Body of pancreas (tissue), 4 donors: ENCODE results near the gene FH.

Experiments used
- POLR2A ChIP-seq, 3 donors: fragments of 450-650 bp; IDR thresholded peaks; one replicate each; pipeline ENCODE4 v1.6.1; 2016; ENCODE audit warnings: antibody characterized with exemption in 3 of 3, mild to moderate bottlenecking in 2 of 3
- TF ChIP-seq, protein P1 (sequence below), 7 experiments: fragments of 450-650 bp in 4 of 7; fragments of 200-600 bp in 3 of 7; sonication (generic) in 3 of 7; IDR thresholded peaks; one replicate each; pipeline ENCODE4 v1.5.1; 2016 to 2019; ENCODE audit warnings: antibody characterized with exemption in 7 of 7

DNA sequence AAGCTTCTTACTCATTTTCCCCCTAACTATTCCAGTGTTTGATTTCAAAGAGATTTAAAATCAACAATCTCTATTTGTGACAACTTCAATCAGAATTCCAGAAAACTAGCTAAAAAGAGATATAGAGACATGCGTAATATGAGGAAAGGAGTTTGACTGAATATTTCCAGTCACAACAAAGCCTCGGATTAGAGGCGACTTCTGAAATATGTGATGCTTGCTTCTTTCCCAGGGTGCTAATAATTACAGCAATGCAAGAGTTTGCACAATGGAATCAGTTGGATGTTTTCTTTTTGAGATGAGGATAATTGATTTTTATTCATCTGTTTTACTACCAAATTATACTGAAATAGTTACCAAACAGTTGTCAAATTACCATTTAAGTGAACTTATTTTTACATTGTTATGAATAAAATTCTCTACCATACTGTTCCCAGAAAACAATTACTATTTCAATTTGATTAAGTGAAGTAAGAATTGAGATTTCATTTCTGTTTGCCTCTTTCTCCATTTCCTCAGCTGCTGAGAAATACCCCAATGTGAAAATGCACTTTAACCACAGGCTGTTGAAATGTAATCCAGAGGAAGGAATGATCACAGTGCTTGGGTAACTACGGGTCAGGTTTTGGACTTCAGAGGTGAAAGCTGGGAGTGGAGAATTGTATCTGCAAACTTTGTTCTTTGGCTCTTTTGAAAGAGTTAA lies 40.7 kb upstream of the FH start:
- TF ChIP-seq, protein P1, sequence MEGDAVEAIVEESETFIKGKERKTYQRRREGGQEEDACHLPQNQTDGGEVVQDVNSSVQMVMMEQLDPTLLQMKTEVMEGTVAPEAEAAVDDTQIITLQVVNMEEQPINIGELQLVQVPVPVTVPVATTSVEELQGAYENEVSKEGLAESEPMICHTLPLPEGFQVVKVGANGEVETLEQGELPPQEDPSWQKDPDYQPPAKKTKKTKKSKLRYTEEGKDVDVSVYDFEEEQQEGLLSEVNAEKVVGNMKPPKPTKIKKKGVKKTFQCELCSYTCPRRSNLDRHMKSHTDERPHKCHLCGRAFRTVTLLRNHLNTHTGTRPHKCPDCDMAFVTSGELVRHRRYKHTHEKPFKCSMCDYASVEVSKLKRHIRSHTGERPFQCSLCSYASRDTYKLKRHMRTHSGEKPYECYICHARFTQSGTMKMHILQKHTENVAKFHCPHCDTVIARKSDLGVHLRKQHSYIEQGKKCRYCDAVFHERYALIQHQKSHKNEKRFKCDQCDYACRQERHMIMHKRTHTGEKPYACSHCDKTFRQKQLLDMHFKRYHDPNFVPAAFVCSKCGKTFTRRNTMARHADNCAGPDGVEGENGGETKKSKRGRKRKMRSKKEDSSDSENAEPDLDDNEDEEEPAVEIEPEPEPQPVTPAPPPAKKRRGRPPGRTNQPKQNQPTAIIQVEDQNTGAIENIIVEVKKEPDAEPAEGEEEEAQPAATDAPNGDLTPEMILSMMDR (IDR thresholded peaks at IDR 0.05), result no peak
- no peak for TF ChIP-seq POLR2A (IDR thresholded peaks at IDR 0.05)
